NAMALWA (cell line): ENCODE measurements around the gene DIP2B.
"Not testable (repeated sequence)": the region's sequence is repeated elsewhere in the genome, so short reads cannot be mapped to it uniquely, and the experiment has no call there.

Experiments
- DNase-seq: peaks from one replicate; pipeline ENCODE4 v3.0.0-alpha.2; 2015; ENCODE audit warnings: low spot score

DIP2B gene

DNA sequence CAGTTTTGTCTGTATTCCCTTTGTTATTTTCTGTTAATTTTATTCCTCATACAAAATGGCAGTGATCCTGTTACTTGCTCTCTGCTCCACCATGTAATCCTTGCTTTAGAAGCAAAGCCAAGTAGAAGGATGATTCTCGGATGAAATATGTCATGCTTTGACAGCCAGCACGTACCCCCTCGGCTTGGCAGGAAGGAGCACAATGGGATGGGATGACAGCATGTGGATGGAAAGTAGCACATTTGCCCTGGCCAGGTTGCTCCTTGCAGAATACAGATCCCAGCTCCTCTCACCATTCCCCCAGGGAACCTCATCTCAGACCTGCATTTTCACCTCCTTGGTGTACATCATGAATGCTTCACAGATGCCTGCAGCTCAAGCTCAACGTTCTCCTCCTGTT is 224.1 kb downstream of the DIP2B start:
- DNase-seq = no peak

DNA sequence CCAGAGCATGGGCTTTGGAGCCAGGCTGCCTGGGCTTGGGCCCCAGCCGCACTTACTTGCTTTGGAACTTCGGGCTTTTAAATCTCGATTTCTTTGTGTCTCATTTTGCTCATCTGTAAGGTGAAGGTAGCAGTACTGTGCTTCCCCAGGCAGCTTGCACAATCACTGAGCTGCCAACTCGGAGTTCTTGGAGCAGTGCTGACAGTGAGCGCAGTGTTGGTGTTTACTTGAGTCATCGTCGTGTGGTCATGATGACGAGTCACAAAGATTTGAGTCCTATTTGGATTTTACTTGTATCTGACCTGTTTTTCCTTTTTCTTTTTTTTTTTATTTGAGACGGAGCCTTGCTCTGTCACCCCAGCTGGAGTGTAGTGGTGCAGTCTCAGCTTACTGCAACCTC is 227.8 kb downstream of the DIP2B start:
- no peak for DNase-seq

DNA sequence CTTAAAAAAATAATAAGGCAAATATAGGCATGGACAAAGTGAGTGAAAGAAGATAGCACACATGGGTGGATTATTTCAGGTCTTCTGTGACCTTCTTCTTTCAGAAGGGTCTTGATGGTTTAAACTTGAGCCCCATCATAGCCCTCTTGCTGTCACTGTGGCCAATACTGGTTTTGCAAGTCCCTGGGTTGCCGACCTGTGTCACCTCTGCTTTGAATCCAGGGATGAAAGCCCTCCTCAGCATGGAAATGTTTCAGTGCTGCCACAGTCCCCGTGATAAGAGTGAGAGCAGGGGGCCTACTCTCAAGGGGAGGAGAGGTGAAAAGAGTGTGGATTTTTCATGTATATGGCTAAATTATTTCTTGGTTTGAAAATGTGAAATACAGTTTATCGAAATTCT is 228.9 kb downstream of the DIP2B start:
- DNase-seq = no peak

DNA sequence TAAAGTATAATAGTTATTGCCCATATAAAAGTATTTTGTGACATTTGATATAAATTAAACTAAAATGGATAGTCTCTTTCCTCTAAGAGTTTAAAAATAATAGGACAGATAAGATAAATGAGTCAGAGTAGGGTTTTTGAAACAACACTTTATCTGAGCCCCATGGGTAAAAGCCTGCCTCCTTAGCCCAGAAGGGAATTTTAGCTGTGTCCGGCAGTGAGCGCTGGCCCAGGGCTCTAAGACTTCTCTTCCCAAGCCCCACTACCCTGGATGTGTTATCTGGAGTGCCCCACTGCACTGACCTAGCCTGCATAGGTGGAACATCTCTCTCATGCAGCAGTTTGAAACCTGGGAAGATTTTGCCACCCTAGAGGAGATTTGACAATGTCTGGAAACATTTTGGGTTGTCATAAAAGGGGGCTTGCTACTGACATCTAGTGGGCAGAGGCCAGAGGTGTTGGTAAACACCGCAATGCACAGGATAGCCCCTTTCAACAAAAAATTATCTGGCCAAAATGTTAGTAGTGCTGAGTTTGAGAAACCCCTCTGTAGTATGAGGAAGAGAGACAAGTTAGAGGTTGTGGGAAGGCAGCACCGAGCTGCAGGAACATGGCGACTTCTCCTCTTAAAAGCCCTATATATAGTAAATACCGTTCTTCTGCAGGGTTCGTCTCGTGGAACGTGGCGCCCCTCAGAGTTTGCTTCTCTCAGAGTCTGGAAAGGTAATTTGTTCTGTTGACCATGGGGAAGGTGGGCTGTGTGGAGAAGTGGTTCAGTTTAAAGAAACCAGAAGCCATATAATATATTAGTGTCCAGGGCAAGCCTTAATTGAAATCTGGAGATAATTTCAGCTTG is 229.9 kb downstream of the DIP2B start:
- DNase-seq = peak; percentile 74

DNA sequence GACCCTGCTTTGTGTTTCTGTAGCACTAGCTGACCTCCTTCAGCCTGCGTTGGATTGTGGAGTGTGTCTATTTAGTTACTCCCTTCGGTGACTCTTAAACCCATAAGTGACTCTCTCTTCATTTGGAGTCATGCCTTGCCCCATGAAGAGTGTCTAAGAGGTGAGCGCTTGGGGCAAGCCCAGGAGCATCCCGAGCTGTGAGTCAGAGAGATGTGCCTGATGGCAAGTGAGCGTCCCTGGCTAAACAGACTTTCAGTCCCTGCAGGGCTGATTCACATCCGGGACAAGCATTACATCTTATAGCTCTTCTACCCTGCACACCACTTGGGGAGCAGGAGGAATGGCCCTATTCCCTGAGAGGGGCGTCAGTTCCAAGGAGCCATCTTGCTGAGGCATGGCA is 234.8 kb downstream of the DIP2B start:
- DNase-seq = no peak

DNA sequence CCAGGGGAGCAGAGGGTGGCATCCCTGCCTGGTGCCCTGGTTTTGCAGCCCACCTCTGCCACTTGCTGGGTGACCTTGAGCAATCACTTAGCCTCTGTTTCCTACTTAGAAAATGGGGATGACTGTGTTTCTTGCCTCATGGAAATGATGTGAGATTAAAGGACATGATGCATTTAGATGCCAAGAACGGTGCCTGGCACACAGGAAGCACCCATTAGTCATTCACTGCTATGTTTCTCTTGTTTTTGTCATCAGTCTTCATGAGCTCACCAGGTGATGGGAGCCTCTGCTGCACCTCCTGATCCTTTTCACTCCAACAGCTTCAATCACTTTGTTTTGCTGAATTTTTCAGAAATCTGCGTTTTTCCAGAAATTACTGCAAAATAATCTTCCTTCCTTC is 235.5 kb downstream of the DIP2B start:
- no peak for DNase-seq

GRCh38 chr12:50742776-50743175 is 238.0 kb downstream of the DIP2B start:
- DNase-seq = no peak

- DNase-seq = no peak
Measured at GRCh38 chr12:50745861-50746260, 241.1 kb downstream of the DIP2B start.

DNA sequence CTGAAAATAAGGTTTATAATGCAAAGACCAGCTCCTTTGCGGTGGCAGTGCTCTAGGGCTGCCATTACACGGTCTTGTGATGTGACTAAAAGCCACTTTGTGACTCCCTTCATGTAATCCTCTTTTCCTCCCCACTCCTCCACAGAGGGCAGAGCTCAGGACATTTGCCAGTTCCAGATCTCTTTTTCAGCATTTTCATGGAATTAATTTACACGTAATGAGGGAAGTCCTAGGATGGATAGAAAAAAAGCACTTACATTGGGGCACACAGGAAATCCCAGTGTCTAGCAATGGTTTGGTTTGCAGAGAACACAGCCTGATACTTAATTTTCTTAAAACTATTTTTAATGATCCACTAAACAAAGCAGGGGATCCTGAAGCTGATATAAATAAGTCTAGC is 241.6 kb downstream of the DIP2B start:
- DNase-seq = no peak

GRCh38 chr12:50747817-50748216 is 243.0 kb downstream of the DIP2B start:
- no peak for DNase-seq

DNA sequence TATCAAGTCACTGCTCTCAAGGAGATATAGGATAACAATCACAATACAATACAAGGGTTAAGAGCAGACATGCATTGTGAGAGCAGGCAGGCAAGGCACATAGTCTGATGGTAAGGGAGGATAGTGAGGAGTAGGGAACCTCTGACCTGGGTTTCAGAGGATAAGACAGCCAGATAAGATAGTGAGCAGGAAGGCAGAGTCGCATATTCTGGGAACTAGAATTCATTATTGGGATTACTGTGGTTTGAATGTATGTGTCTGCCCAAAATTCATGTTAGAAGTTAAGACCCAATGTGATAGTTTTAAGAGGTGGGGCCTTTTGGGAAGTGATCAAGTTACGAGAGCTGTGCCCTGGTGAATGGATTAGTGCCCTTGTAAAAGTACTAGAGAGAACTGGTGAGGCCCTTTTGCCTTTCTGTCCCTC is 244.7 kb downstream of the DIP2B start:
- no peak for DNase-seq

DNA sequence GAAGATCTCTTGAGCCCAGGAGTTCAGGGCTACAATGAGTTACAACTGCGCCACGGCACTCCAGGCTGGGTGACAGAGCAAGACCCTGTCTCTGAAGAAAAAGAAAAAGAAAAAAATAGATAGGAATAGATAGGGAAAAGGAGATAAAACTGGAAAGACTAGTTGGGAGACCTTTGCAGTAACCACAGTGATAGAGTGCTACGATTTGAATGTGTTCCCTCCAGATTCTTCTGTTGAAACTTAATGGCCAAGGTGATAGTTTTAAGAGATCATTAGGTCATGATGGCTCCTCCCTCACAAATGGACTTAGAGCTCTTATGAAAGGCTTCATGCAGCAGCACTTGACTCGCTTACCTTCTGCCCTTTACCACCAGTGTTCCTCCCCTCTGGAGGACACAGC is 245.6 kb downstream of the DIP2B start:
- no peak for DNase-seq

DNA sequence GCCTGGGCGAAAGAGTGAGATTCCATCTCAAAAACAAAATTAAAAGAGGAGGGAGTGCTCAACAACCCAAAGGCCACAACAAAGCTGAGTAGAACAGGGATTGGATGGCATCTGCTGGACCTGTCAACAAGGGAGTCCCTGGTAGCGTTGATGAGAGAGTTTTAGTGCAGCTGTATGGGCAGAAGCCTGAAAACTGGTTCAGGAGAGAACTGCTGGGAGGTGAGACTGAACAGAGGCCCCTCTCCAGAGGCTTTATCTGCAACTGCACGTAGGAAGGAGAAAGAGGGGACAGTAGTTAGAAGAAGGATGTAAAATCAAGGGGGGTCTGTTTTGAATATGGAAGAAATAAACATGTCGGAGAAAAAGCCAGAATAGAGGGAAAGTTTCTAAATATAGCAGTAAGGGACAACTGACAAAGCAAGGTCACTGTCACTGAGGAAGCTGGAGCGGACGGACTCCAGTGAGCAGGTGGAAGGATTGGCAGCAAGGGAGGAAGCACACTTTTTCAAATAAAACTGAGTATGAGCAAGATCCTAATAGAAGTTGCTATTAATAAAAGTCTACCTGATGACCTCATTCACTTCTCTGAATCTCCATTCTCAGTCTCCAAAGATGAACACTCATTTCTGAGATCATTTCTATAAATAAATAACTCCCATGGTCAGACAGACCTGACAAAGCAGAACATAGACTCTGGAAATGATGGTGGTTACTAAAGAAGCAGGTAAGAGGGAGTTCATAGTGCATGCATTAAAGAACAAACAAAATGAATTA is 247.3 kb downstream of the DIP2B start:
- no peak for DNase-seq

GRCh38 chr12:50753232-50753769 is 248.5 kb downstream of the DIP2B start:
- DNase-seq = no peak

DNA sequence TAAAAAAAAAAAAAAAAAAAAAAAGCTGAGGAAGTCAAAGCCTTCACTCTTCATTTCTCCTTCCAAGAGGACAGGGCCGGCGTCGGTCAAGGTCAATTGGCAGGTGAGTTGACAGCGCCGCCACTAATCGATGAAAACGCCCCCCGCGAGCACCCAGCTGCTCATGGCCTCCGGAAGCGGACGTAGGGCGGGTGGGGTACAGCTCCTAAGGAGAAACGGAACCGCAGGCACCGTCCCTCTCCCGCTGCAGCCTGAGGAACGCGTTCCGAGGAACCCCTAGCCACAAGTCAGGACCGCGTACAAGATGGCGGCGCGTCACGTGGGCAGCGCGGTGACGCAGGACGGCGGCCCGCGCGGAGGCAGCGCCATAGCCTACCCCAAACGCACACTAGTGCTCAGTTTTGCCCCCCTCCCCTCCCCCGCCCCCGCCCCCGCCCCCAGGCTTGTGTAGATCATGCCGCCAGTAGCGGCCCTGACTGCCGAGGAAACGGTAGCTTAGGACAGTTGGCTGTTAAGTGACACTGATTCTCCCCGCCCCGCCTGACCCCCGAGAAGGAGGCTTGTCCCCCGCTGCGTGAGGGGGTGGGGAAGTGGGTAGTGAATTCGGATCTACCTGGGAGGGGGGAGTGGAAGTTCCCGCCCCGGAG is 259.0 kb downstream of the DIP2B start, which contains the start of gene ATF1:
TSS of gene ATF1 (plus strand) at position 463 of the 647 bp plus-strand sequence. CDS start 16,045 bp downstream, outside the sequence.
- DNase-seq = peak; percentile 94

- peak; percentile 80 for DNase-seq
Measured at GRCh38 chr12:50764286-50765094, 259.7 kb downstream of the DIP2B start.

DNA sequence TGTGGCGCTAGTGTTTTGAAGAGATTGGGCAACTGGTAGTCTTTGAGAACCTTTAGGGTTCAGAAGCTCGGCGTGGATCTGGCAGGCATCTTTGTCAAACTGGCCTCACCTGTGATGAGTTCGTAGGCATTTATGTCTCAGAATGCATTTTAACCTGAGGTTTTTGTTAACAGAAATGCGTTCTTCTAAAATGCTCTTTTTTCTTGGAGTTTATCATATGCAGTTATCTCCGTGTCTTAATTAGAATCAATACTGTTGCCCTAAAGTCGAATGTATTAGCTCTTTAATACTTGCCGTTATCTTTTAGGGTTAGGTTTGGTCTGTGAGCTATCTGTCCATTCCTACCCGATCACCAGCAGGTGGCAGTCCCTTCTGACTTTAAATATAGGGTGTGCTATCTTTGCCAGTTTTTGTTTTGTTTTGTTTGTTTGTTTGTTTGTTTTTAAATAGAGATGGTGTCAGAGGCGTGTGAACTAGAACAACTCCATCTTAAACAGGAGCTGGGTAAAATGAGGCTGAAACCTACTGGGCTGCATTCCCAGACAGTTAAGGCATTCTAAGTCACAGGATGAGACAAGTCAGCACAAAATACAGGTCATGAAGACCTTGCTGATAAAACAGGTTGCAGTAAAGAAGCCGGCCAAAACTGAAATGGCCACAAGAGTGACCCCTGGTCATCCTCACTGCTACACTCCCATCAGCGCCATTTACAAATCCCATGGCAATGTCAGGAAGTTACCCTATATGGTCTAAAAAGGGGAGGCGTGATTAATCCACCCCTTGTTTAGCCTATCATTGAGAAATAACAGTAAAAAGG is 260.5 kb downstream of the DIP2B start:
- peak; percentile 84 for DNase-seq

DNA sequence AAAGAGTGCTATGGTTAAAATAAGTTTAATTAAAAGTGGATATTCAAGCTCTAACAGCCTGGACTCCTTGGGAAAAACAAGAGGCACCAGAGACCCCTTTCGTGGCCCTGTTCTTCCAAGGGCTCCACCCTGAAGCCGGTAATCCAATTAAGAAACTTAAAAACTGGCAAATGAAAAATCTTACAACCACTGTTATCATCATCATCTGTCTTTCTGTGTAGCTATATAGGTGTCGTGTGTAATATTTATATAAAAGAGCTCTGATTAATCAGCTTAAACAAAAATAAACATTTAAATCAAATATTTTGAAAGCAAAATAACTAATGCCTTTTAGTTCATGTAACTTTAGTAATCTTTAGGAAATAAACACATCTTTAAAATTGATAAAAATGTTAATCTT is 263.6 kb downstream of the DIP2B start:
- DNase-seq = no peak

DNA sequence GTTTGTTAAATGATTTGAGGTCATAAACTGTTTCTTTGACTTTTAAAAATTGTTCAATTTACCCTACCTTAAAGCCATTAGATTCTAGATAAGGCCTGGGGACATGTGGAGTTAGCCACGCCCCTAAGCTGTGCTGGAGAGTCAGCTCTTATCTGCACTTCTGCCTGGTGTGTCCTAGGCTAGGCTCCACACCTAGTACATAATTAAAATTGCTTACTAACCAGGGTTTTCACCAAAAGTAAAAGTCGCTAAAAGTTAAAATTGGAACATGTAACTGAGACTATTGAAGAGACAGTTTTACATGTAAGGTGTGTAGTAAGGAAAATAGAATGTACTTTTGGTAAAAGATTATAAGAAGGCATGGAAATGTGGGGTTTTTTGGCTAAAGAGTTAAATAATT is 264.0 kb downstream of the DIP2B start:
- DNase-seq = not testable (repeated sequence)

- DNase-seq = no peak
Measured at GRCh38 chr12:50771409-50771808, 266.6 kb downstream of the DIP2B start.

- no peak for DNase-seq
Measured at GRCh38 chr12:50772470-50772869, 267.7 kb downstream of the DIP2B start.
